ENCODE measurements around the gene EPHA5.

EPHA5 gene

GRCh38 chr4:65391814-65392213, 278.5 kb downstream of the EPHA5 start:
- POLR2A ChIA-PET: no interaction called here
- CTCF ChIA-PET: interaction anchor here (0.7 kb wide), 1 partner anchor 11 kb away, joined by 3 read pairs; no protein-coding TSS in a partner anchor

DNA sequence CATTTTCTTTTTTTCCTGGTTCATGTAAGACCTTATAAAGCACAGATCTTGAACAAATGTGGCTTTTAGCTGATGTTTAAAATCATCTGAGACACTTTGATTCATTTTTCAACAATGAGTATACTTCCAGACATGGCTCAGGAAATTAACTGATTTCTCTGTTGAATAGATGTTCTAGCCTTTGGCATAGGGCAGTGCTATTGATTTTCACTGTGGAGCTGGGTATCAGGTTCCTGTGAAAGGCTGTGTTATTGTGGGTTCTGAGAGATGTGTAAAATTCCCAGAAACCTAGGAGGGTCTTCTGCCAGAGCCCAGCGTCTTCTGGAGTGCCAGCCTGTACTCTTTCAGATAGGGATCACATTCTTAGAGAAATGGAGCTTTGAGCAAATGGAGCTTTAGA, 278.9 kb downstream of the EPHA5 start:
- ChIA-PET POLR2A (no interaction called here), CTCF (interaction anchor here (0.7 kb wide), 1 partner anchor 10 kb away, joined by 3 read pairs; no protein-coding TSS in a partner anchor)
- TF ChIP-seq, protein P1, sequence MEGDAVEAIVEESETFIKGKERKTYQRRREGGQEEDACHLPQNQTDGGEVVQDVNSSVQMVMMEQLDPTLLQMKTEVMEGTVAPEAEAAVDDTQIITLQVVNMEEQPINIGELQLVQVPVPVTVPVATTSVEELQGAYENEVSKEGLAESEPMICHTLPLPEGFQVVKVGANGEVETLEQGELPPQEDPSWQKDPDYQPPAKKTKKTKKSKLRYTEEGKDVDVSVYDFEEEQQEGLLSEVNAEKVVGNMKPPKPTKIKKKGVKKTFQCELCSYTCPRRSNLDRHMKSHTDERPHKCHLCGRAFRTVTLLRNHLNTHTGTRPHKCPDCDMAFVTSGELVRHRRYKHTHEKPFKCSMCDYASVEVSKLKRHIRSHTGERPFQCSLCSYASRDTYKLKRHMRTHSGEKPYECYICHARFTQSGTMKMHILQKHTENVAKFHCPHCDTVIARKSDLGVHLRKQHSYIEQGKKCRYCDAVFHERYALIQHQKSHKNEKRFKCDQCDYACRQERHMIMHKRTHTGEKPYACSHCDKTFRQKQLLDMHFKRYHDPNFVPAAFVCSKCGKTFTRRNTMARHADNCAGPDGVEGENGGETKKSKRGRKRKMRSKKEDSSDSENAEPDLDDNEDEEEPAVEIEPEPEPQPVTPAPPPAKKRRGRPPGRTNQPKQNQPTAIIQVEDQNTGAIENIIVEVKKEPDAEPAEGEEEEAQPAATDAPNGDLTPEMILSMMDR (IDR thresholded peaks at IDR 0.05; ENCODE audit: control extremely low read depth, extremely low read depth, low read depth, missing control alignments): no peak
- DNase-seq (ENCODE audit: extremely low spot score): no peak

More at GRCh38 chr4:65391814-65392213, 278.5 kb downstream of the EPHA5 start:
- DNase-seq (ENCODE audit: extremely low spot score): no peak
- TF ChIP-seq, protein P1 (IDR thresholded peaks at IDR 0.05; ENCODE audit: control extremely low read depth, extremely low read depth, low read depth, missing control alignments): no peak

DNA sequence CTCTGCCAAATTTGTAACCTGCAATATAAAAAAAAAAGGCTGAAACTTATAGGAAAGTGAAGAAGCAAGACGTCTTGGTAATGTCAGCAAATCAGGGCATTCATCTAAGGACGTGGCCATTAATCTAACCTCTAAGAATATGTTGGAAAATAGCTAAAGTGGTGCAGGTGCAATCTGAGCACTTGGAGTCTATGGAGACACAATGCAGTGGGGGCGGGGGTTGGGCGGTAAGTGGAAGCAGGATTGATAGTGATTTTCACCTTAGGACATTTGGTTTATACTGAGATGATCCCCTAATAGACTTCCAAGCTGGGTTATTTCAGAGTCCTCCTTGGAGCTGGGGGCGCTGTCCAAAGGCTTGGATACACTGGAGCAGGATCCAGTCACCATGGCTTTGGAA, 283.4 kb downstream of the EPHA5 start:
- no peak for DNase-seq (ENCODE audit: extremely low spot score)
- TF ChIP-seq, protein P1 (IDR thresholded peaks at IDR 0.05; ENCODE audit: control extremely low read depth, extremely low read depth, low read depth, missing control alignments): no peak
- ChIA-PET CTCF (no interaction called here), POLR2A (no interaction called here)

DNA sequence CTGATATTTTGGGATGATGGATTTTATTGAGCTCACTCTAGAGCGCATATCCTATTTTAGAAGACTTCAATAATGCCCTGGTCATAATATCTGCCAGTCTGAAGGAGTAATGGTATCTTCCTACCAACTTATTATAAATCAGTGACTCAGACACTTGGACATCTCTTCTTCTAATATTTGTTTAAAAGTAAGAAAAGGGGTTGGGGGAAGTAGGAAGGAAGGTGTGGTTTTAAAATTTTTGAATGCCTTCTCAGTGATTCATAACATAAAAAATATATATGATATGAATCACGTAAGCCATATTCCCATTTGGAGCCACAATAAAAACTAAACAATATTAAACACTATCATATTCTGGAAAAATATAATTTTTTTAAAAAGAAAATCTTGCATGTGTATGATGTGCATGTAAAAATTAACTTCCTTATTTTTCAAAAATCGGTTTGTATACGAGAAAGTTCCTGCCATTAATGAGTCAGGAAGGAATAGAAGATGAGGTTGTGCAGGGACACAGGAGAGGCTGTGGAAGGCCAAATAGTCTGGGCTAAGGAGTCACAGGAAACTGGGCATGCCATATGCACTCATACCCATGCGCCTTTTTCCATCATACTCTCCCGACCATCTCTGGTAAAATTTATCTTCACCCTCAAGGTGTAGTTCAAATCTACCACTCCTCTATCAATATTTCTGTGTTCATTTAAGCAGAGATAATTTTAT, 286.5 kb downstream of the EPHA5 start:
- TF ChIP-seq, protein P1 (IDR thresholded peaks at IDR 0.05; ENCODE audit: control extremely low read depth, extremely low read depth, low read depth, missing control alignments): no peak
- CTCF ChIA-PET: interaction anchor here (0.7 kb wide), 1 partner anchor 9 kb away, joined by 3 read pairs; no protein-coding TSS in a partner anchor
- no peak for DNase-seq (ENCODE audit: extremely low spot score)
- POLR2A ChIA-PET: no interaction called here

- ChIA-PET POLR2A (no interaction called here), CTCF (interaction anchor here (1.2 to 1.3 kb wide), 2 partner anchors 10 to 17 kb away, joined by 3 read pairs; no protein-coding TSS in a partner anchor)
- no peak for DNase-seq (ENCODE audit: extremely low spot score)
- TF ChIP-seq, protein P1 (IDR thresholded peaks at IDR 0.05; ENCODE audit: control extremely low read depth, extremely low read depth, low read depth, missing control alignments): no peak
Measured at GRCh38 chr4:65381648-65382047, 288.6 kb downstream of the EPHA5 start.

- ChIA-PET POLR2A (no interaction called here), CTCF (no interaction called here)
- no peak for DNase-seq (ENCODE audit: extremely low spot score)
- TF ChIP-seq, protein P1 (IDR thresholded peaks at IDR 0.05; ENCODE audit: control extremely low read depth, extremely low read depth, low read depth, missing control alignments): no peak
Measured at GRCh38 chr4:65370709-65371108, 299.6 kb downstream of the EPHA5 start.

Data from GM10248 (cell line).